Stimulated activated CD4-positive, alpha-beta T cell treated with anti-CD3 and anti-CD28 coated beads, Interleukin-4, amount 100 ng/mL, for 1 hour (primary cell): Measurements from ENCODE around the gene ZNF407.

Source experiments
- DNase-seq: peaks from one replicate; pipeline ENCODE4 v3.0.0-alpha.2; 2020

Gene ZNF407

DNA sequence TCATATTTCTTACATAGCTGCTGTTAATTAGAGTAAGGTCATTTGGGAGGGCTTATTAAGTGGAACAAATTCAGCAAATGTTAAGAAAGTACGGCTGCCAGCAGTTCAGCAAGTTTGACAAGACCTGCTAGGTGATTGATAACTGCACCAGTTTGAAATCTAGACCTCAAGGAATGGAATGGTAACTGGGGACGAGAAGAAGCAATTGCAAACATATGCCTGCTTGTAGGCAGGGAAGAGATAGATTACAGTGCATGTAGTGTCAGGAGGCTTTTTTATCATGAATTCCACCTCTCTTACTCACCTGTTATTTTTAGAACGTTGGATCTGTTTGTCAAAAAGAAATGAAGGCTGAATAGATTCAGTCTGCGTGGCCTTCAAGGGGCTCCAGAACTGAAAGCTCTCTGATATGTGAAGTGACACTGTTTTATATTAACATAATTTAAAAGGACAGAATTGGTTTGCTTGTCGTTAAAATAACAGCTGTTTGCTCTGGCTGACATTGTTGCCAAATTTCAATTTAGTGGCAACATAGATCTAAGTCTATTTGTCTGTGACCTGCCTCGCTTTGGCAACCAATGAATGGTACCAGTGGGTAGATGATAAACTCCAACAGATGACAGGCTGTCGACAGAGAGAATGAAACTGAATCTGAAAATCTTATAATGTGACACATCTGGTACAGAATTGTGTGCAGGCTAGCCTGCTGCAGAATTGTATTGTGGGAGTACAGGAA, 199.3 kb downstream of the ZNF407 start:
- DNase-seq, result no peak

DNA sequence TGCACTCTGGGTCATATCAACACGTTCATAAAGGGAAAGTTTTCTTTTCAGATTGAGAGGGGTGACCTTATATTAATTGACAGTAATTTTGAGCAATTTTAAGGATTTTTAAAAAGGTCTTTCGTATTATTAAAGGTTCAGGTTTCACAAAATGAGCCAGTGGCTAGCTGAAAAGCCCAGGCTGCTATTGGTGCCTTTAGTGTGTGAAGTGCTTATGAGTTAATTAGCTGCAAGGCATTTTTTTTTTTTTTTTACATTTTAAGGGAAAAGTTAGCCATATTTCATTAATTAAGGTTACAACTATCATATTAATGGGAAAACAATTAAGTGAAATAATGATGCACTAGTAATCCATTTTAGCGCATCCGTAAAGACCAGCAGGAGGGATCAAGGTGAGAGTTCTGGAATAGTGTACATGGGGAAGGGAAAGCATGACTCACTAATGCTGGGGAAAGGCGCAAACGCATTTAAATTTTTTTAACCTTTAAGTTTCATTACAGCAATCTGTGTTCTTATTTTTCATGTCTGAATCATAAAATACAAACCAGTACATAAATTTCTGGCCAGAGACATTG, 200.0 kb downstream of the ZNF407 start:
- DNase-seq, result no peak

DNA sequence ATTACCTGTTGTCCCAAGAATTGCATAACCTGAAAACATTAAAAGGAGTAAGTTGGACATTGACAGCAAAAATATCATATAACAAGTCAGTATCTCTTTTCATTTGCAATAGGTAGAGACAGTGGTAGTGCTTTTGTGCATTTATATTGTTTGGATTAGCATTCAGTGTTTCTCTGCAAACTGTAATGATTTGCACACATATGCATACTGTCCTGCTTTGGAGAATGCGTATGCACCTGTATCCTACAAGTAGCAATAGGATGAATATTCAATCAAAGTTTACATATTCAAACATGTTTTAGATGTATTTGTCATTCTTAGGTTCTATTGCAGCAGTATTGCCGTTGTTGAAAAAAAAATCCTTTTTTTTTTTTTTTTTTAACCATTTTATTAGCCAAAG, 201.9 kb downstream of the ZNF407 start:
- DNase-seq, result no peak

DNA sequence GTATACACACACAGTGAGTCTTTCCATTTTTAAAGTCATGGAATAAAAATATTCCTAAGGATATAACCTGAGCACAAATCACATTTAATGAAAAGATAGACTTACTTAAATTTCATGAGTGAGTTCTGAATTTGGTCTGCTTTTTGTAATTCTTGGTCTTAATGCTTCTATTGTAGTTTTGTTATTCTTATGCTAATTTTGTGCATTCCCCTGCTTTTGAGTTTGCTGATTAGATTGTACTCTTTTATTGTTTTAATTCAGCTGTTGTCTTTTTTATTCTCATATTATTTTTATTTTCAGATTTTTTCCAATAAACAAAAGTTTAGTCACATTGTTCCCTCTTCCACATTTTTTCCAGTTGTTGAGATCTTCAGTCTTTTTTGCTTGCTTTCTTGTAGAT, 202.4 kb downstream of the ZNF407 start:
- DNase-seq, result no peak

DNA sequence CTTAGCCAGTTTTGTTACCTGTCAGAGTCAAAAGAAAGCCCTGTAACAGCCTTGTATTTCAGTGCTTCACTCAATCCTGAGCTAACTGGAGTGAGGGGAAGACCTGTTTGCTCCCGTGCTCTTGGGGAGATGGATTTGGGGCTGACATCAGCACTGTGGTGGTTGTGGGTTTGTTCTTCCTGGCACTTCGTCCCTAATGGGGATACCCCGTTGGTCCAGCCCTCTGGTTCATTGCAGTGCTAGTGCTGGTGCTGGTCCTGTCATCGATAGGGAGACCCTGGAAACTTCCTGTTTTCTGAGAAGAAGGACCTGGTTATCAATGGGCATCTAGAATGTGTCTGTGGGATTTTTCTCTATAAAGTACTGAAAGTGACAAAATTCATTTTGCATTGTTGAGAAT, 205.4 kb downstream of the ZNF407 start:
- DNase-seq, result no peak

DNA sequence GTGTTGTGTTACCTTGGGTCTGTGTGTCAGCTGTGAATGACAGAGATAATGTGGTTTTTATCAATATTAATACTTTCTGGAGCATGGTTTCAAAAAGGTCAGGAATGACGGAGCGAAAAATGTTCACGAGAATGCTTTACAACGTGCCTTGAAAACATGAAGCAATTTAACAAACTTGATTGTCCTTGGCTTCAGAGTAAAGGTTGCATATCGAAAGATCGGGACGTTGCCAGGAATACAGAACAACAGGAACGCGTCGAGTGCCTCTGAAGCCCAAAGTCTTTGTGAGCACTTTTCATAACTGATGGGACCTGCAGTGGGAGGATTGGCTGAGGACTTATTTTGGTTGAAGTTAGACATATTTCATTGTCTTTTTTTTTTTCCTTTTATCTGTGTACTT, 206.1 kb downstream of the ZNF407 start:
- no peak for DNase-seq

DNA sequence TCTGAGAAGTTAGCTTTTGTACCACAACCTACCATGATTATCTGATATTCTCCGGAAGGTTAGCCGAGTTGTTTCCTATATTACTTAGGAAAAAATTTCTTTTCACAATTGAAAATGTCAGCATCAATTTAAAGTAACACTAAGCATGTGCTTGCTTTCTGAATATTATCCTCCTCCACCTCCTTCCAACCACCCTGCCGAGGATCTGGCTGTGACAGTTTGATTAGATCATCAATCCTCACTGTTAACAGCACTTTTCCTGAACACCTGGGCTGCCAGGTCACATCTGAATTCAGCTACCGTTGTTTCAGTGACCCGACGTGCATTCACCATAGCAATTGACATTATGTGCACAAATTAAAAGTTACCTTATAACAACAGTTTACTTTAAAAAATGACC, 207.0 kb downstream of the ZNF407 start:
- DNase-seq, result no peak

DNA sequence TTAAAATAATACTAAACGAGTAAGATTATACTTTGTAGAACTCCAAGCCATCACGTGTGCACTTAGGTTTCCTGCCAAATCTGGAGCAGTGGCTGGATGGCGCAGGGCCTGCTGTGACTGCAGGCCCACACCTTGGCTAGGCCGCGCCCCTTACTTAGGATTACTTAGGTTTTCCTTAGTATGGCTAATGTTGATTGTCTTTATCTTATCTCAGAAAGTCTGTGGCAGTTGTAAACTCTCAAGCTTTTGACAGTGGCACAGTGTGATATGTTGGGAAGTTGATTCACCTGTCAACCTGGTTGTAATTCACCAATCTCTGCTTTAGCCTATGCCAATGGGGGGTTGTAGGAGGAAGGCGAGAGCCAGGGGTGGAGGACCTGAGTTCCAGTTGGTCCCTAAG, 208.4 kb downstream of the ZNF407 start:
- no peak for DNase-seq

DNA sequence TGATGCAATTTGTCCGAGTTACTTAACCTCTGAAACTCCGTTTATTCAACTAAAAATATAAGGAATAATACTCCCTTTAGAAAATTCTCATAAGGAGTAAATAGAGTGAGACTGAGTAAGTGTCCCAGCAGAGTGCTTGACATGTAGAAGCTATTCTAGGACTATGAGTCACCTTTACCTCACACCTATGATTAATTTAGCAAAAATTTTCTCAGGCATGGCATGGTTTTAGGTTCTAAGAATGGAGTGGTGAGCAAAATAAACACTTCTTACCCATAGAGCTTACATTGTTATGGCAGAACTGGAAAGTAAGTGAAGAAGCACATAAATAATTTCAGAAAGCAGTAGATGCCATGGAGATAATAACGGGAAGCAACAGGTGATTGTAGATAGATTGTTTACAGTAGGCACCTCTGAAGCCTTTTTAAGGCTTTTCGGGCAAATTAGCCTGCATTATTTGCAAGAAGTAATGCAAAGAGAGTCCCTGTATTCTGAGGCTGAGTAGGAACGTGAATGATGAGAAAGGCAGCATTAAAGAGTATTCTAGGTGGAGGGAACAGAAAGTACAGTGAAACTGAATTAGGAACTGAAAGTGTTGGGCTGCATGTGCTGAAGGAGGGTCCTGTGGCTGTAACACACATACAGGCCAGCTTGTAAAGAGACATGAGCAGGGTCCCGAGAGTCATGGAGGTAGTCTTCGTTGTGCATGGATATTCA, 209.2 kb downstream of the ZNF407 start:
- no peak for DNase-seq

DNA sequence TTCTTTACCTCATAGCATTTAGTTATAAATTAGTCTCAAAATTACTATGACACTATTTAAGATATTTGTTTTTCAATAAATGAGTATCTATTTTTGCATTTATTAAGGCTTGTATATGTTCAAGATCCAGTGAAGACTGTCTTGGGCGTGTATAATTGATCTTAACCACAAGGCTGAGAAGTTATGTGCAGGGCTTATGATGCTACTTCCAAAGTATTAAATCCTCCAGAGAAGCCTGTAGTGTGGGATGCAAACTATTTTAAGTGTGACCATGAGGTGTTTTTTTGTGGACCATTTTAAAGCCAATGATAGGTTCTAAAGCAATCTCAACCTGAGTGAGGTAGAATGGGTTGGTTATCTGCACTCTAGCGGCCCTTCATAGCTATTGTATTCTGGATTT, 219.9 kb downstream of the ZNF407 start:
- no peak for DNase-seq

DNA sequence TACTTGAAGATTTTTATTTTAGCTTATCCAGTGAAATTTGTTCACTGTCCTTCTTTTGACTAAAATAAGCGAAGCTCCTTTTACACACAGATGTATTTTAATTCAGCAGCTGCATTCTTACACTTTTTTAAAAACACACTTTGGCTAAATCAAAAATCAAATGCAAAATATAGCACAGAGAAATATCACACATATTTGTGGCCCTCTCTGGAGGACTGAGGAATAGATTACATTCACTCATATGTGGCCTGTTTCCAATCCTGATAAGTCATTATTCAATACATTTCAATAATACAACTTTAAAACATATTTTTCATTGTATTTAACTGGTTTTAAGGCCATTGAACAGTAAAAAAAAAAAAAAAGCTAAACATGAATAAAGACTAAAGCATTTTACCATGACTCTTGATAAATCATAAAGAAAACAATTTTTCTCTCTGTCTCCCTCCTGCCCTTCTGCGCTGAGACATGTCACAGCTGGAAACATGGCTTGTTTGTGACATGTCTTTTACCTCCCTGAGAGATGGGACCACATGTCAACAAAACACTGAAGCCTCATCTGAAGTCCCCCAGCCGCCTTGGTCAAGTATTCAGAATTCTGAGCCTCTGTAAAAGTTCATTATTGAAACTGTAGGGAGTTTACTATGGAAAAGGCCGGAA, 221.0 kb downstream of the ZNF407 start:
- DNase-seq, result no peak

DNA sequence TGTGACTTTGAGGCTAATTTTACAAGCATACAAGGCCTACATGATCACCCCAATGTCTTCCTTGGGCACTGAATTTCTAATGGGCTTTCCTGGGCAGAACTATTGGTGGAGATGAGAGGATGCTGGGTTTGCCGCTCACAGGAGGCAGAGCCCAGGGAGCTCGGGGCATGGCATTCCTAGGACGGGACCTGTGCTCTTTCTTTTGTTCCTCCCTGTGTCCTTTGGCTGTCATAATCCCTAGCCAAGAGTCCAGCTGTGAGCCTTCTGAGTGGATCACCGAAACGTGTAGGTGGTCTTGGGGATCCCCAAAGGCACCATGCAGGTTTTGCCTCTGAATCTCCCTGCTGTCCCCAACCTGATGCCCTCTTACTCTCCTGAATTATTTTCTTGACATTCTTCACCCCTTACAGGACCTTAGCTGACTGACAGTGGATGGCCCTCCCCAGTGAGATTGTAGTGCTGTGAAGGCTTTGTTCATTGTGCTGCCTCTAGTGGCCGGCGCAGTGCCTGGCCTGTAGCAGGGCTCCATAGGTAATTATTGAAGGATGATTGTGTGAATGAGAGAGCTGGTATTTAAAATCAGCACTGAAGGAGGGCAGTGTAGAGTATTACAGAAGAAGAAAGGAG, 221.9 kb downstream of the ZNF407 start:
- DNase-seq, result no peak

DNA sequence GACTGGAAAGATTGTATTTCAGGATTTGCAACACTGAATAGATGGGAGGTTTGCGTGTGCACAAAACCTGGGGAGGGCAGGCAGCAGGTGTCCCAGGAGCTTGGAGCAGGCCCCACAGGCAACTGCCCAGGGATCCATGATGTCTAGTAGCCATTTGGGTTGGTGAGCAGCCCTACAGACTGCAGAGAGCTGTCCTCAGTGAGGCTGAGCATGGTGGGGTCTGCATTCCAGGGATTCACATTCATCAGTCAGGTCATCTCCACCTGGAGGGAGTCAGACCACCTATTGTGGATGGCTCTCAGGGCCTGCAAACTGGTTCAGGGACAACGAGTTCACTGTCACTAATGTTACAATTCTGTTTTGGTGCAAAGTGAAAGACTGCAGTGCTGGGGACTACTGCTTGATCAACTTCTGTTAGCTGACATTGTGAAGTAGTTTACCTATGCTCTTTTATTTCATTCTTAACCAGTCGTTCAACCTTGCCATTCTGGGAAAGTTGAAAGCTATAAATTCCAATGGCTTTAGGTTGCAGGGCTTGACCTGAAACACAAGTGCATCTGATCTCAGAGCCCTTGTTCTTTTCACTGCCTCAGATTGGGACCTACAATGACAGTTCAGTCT, 222.6 kb downstream of the ZNF407 start:
- no peak for DNase-seq

DNA sequence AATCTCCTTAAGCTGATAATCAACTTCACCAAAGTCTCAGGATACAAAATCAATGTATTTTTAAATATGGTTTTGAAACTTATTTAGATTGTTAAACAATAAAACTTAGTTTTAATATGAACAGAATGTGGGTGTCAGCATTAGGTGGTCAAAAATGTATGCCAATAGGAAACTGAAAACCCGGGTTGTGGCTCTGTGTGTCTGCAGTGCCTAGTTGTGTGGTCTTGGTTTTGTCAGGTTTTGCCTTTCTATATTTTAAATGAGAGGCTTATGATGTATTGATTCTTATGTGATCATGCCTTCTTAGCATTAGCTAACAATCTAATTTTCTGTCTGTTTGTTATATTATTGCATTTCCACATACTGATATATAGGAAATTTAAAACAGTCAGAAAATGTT, 227.8 kb downstream of the ZNF407 start:
- DNase-seq, result no peak

DNA sequence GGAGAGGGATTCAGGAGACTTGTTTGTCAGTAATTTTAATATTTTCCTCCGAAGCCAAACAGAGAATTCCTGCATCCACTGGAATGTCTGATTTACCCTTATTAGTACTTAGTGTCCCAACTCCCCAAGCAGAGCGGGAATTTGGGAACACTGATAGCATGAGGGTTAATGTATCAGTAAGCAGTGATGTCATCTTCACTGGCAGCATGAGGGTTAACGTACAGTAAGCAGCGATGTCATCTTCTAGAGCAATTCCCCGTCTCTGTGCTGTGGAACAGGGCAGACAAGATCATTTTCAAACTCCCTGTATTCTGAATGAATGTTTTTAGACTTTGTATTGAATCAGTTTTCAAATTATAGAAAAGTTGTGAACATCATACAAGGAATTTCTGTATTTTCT, 228.9 kb downstream of the ZNF407 start:
- DNase-seq, result no peak

DNA sequence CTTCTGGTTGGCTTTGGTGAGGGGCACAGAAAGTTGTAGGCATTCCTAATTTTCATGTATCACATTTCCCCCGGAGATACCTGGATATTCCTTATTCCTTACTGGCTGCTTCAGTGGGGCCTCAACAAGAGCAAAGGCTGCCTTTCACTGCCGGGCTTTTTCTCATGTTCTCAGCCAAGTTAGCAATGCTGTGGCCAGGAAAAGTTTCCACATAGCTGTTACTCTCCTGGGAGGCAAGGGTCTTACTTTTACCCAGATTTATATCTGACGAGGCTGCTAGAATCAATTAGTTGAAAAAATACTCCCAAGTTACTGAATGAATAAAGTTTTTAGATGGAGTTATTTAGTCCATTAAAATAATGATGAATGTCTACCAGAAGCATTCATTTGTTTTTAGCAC, 230.5 kb downstream of the ZNF407 start:
- DNase-seq, result no peak

DNA sequence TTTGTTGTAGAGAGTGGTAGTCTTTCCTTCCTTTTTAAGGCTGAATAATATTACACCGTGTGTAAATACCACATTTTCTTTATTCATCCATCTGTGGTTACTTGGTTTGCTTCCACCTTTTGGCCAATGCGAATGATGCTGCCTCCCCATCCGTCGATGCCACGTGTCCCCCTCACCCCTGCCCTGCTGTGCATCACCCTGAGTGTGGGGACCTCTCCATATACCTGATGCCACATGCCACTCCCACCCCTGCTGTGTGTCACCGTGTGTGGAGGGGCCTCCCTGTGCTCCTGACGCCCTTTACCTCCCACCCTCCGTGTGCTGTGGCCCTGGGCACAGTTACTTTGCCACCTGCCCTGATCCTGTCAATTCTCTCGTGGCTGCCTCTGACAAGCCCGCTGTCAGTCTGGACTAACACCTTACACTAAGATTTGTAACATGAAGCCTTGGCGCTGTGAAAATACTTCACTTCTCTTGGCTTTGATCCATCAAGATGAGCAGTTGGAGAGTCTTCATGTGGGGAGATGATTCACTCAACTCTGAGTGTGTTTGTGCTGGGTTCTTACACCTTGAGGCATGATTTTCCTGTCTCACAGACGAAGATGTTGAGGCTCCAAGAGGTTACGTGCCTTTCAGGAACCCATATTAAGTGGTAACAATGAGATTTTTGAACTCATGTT, 234.0 kb downstream of the ZNF407 start:
- DNase-seq, result no peak

DNA sequence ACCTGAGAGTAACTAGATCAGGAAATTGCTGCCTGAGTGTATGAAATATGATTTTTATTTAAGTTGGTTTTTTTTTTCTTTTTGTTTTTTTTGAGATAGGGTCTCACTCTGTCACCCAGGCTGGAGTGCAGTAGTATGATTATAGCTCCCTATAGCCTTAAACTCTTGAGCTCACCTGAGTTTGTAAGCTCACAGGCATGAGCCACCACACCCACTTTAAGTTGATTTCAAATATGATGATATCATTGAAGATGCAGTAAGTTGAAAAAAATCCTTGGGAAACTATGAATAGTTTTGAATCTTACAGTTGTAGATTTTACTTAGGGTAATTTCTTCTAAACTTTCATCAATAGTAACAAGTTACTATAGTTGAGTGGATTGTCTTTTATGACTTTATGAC, 234.7 kb downstream of the ZNF407 start:
- DNase-seq, result no peak

DNA sequence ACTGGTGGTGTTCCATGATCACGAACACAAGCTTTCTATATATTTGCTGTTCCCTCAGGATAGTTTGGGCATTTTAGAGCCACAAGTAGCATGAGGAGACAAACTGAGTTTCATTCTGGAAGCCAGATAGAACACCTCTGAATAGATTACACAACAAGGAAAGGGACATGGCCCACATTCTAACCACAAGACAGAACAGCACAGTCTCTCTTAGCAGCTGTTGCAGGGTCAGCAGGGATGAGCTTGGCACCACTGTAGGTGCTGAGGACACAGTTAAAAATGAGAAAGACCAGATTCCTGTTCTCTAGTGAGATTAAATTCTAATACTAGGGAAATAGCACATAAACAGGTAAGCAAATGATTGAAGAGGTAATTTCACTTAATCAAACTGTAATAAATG, 235.3 kb downstream of the ZNF407 start:
- no peak for DNase-seq

DNA sequence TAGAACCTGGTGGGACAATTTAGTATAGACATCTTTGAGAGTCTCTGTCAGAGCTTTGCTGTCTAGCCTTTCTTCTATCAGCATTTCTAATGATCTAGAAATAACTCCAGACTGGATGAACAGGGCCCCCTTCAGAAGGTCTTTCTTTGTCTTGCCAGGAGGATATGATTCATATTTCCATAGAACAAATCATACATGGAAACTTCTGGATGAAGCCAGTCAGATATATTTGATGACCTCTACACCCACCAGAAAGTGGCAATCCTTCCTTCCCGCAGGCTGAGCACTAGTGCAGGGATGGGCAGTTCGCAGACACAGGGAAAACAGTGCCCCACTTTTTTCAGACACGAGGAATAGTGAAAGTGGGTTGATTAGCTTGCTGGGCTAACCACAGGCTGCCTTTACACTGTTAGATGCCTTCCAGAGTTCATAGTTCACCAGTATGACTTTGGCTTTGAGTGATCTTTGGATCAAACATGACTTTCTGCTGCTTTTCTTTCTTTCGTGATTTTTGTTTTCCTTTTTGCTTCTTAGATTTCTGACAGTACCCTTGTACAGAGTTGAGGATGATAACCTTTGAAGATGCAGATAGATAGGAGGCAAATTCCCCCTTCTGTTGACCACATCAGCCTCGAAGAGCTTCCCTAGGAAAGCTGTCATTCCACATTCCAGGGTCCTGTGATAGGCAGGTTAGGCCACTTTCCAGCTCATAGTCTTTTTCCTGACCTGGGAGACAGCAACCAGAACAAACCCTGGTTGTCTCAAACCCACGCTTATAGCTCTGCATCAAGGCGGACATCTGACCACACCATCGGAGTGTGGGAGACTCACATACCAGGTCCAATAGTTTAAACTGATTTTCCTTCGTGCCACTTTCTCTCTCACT, 237.0 kb downstream of the ZNF407 start:
- DNase-seq, result no peak
